ENCODE data around the gene NAA80. TPM values are rescaled to one million over a fixed set of nuclear protein-coding genes. Genes with fewer than 3 reads are reported as not detected.
A peak's percentile ranks its signal among the peaks of the same experiment; 100 is the strongest.

Gene NAA80
- total and polyA plus RNA-seq, 10 of the 15 experiments (the other 5 are each of a cell fraction or from before 2014, with no cell fraction given), result 0.48 to 12.7 (median 6.7) TPM

DNA sequence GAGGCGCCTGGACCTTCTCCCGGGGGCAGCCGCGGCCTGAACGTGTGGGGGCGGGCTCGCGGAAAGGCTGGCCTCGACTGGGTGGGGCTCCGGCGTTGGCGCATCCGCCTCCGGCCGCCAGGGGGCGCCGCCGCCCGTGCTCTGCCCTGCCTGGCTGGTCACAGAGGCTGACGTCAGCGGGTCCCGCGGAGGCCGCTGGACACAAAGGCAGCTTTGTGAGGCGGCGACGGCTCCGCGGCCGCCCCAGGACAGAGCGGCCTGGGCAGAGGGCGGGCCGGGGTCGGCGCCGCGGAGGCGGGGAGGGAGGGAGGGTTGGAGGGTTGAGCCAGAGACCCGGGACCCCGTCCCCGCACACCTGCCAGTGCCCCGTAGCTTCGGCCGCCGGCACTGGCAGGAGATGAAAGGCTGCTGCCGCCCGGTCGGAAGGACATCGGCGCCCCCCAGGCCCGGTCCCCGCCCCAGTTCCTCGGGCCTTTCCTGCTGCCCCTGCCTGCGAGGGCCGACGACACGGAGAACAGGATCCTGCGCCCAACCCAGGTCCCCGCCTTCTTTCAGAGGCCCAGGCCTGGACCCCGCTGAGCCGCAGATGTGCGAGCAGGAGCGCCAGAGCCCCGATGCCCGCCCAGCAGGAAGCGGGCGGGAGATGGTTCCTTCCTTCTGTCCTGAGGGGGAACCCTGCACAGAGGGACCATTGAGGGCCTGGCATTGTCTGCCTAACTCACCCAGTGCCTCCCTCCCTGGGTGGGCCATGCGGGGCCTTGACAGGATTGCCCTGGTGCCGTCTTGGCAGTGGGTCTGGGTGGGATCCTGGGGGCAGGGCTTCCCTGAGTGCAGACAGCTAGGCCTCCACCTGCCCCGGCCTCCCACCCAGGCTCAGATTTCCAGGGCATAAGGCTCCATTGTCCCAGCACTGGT, 38.9 kb downstream of the NAA80 start (continued):
- TF ChIP-seq, protein P1, sequence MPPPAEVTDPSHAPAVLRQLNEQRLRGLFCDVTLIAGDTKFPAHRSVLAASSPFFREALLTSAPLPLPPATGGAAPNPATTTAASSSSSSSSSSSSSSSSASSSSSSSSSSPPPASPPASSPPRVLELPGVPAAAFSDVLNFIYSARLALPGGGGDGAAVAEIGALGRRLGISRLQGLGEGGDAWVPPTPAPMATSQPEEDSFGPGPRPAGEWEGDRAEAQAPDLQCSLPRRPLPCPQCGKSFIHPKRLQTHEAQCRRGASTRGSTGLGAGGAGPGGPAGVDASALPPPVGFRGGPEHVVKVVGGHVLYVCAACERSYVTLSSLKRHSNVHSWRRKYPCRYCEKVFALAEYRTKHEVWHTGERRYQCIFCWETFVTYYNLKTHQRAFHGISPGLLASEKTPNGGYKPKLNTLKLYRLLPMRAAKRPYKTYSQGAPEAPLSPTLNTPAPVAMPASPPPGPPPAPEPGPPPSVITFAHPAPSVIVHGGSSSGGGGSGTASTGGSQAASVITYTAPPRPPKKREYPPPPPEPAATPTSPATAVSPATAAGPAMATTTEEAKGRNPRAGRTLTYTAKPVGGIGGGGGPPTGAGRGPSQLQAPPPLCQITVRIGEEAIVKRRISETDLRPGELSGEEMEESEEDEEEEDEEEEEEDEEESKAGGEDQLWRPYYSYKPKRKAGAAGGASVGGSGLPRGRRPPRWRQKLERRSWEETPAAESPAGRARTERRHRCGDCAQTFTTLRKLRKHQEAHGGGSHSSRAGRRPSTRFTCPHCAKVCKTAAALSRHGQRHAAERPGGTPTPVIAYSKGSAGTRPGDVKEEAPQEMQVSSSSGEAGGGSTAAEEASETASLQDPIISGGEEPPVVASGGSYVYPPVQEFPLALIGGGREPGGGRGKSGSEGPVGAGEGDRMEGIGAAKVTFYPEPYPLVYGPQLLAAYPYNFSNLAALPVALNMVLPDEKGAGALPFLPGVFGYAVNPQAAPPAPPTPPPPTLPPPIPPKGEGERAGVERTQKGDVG (CRISPR knock-in tag; IDR thresholded peaks at IDR 0.05), result peak; percentile 41; the same call in 1 of the 2 replicates
- peak; percentile 56; the same call in 1 of the 2 replicates for TF ChIP-seq MXI1 (IDR thresholded peaks at IDR 0.05; ENCODE audit: low read depth, low read length)
- TF ChIP-seq TBL1XR1 (IDR thresholded peaks at IDR 0.05; ENCODE audit: low read depth, low read length), result 0 out of 2 replicates have a peak, but pooled peaks have one; percentile 30
- no peak for TF ChIP-seq SIN3A (IDR thresholded peaks at IDR 0.05; ENCODE audit: low read depth, low read length)
- TF ChIP-seq, protein P2, sequence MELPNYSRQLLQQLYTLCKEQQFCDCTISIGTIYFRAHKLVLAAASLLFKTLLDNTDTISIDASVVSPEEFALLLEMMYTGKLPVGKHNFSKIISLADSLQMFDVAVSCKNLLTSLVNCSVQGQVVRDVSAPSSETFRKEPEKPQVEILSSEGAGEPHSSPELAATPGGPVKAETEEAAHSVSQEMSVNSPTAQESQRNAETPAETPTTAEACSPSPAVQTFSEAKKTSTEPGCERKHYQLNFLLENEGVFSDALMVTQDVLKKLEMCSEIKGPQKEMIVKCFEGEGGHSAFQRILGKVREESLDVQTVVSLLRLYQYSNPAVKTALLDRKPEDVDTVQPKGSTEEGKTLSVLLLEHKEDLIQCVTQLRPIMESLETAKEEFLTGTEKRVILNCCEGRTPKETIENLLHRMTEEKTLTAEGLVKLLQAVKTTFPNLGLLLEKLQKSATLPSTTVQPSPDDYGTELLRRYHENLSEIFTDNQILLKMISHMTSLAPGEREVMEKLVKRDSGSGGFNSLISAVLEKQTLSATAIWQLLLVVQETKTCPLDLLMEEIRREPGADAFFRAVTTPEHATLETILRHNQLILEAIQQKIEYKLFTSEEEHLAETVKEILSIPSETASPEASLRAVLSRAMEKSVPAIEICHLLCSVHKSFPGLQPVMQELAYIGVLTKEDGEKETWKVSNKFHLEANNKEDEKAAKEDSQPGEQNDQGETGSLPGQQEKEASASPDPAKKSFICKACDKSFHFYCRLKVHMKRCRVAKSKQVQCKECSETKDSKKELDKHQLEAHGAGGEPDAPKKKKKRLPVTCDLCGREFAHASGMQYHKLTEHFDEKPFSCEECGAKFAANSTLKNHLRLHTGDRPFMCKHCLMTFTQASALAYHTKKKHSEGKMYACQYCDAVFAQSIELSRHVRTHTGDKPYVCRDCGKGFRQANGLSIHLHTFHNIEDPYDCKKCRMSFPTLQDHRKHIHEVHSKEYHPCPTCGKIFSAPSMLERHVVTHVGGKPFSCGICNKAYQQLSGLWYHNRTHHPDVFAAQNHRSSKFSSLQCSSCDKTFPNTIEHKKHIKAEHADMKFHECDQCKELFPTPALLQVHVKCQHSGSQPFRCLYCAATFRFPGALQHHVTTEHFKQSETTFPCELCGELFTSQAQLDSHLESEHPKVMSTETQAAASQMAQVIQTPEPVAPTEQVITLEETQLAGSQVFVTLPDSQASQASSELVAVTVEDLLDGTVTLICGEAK (IDR thresholded peaks at IDR 0.05; ENCODE audit: borderline replicate concordance), result no peak
- TF ChIP-seq BHLHE40 (IDR thresholded peaks at IDR 0.05; ENCODE audit: borderline replicate concordance in 1 of 2, low read depth in 2 of 2, low read length in 1 of 2), result peak; percentile 89 to 96
- TF ChIP-seq ZNF24 (IDR thresholded peaks at IDR 0.05), result 0 out of 2 replicates have a peak, but pooled peaks have one; percentile 17
- peak in 1 of 2 experiments; percentile 51; a peak in 1 of 4 replicates for TF ChIP-seq SRF (IDR thresholded peaks at IDR 0.05; ENCODE audit: low read depth in 2 of 2, low read length in 2 of 2)
- peak in 1 of 2 experiments; percentile 81; a peak in 1 of 3 replicates for TF ChIP-seq EGR1 (IDR thresholded peaks at IDR 0.05; ENCODE audit: borderline replicate concordance in 1 of 2, low read depth in 2 of 2, low read length in 2 of 2)
- peak; percentile 75 for TF ChIP-seq POLR2A (IDR thresholded peaks at IDR 0.05; ENCODE audit: low read depth, low read length)
- no peak; the same call in 1 of the 2 replicates for TF ChIP-seq TCF12 (IDR thresholded peaks at IDR 0.05; ENCODE audit: low read depth, low read length)
- TF ChIP-seq ZNF687 (IDR thresholded peaks at IDR 0.05), result peak; percentile 82
- TF ChIP-seq SUPT20H (IDR thresholded peaks at IDR 0.05; ENCODE audit: borderline replicate concordance, control insufficient read depth, low read depth, low read length), result no peak
- peak; percentile 78; the same call in 1 of the 2 replicates for TF ChIP-seq ZBED1 (IDR thresholded peaks at IDR 0.05; ENCODE audit: borderline replicate concordance)
- TF ChIP-seq SMC3 (IDR thresholded peaks at IDR 0.05; ENCODE audit: borderline replicate concordance, low read length), result peak; percentile 53; the same call in 1 of the 2 replicates
- TF ChIP-seq EZH2 (IDR thresholded peaks at IDR 0.05; ENCODE audit: borderline replicate concordance, control insufficient read depth, low read depth, low read length), result no peak

Data from GM12878 (cell line).